Keratinocyte (primary cell): ENCODE measurements around the gene SUSD3. TPM values are rescaled to one million over a fixed set of nuclear protein-coding genes. Genes with fewer than 3 reads are reported as not detected.

ENCODE experiments used
- DNase-seq: peaks from one replicate; pipeline ENCODE4 v3.0.0-alpha.2; 2011; ENCODE audit warnings: low read depth, missing footprints, low spot score
- FAIRE-seq: peaks from 2 replicates; lab custom pipeline; 2011; peaks lifted over from hg19 to GRCh38; lab: Jason Lieb, UNC
- H2AFZ ChIP-seq: 2 replicates; pipeline ENCODE4 v1.6.0; 2012; ENCODE audit warnings: low read length, control low read depth, inconsistent platforms; ENCODE audit not compliant: control insufficient read depth
- H3K27ac ChIP-seq: 2 replicates; pipeline ENCODE4 v1.5.1; 2011; ENCODE audit warnings: low read length; ENCODE audit not compliant: control insufficient read depth, insufficient read depth
- H3K27me3 ChIP-seq: 3 replicates; pipeline ENCODE4 v1.6.0; 2011; ENCODE audit warnings: low read length; ENCODE audit not compliant: control insufficient read depth, insufficient read depth; ENCODE audit errors: extremely low read depth
- H3K36me3 ChIP-seq, 2 experiments: 2 replicates in 1 of 2; 3 replicates in 1 of 2; pipeline ENCODE4 v1.5.1; 2011; ENCODE audit warnings: low read length in 2 of 2, mild to moderate bottlenecking in 1 of 2; ENCODE audit not compliant: control insufficient read depth in 2 of 2, insufficient read depth in 2 of 2; ENCODE audit errors: extremely low read depth in 1 of 2
- H3K4me1 ChIP-seq: 3 replicates; pipeline ENCODE4 v1.5.1; 2011; ENCODE audit warnings: low read length; ENCODE audit not compliant: control insufficient read depth, insufficient read depth; ENCODE audit errors: extremely low read depth
- H3K4me2 ChIP-seq: 3 replicates; pipeline ENCODE4 v1.6.0; 2011; ENCODE audit warnings: low read depth, low read length; ENCODE audit not compliant: control insufficient read depth, insufficient read depth; ENCODE audit errors: extremely low read depth
- H3K4me3 ChIP-seq, 3 experiments: fragments of 200-600 bp in 1 of 3; sonication (generic) in 1 of 3; 2 replicates in 2 of 3; 3 replicates in 1 of 3; pipeline ENCODE4 v1.5.1; 2011 to 2016; ENCODE audit warnings: low read length in 3 of 3, mild to moderate bottlenecking in 3 of 3, control low read depth in 2 of 3, inconsistent platforms in 1 of 3, low read depth in 1 of 3, mixed read lengths in 1 of 3, mixed run types in 1 of 3, moderate library complexity in 1 of 3; ENCODE audit not compliant: control insufficient read depth in 2 of 3, insufficient read depth in 2 of 3; ENCODE audit errors: extremely low read depth in 1 of 3
- H3K79me2 ChIP-seq: 2 replicates; pipeline ENCODE4 v1.6.0; 2012; ENCODE audit warnings: low read length; ENCODE audit not compliant: control insufficient read depth, insufficient read depth
- H3K9ac ChIP-seq: 3 replicates; pipeline ENCODE4 v1.6.0; 2011; ENCODE audit warnings: low read length; ENCODE audit not compliant: control insufficient read depth, insufficient read depth; ENCODE audit errors: extremely low read depth
- H3K9me1 ChIP-seq: 3 replicates; pipeline ENCODE4 v1.6.0; 2011; ENCODE audit warnings: low read length; ENCODE audit not compliant: control insufficient read depth, insufficient read depth; ENCODE audit errors: extremely low read depth
- H3K9me3 ChIP-seq: 2 replicates; pipeline ENCODE4 v1.5.1; 2012; ENCODE audit warnings: low read depth, low read length; ENCODE audit not compliant: control insufficient read depth
- H4K20me1 ChIP-seq: 3 replicates; pipeline ENCODE4 v1.6.0; 2011; ENCODE audit warnings: low read length; ENCODE audit not compliant: control insufficient read depth, insufficient read depth; ENCODE audit errors: extremely low read depth
- CTCF ChIP-seq, 3 experiments: IDR thresholded peaks in 1 of 3; conservative IDR thresholded peaks in 1 of 3; optimal IDR thresholded peaks in 1 of 3; 2 replicates in 2 of 3; 3 replicates in 1 of 3; pipeline versions ENCODE3 to v1.5.1; 2011; ENCODE audit warnings: low read length in 3 of 3, mild to moderate bottlenecking in 3 of 3, moderate library complexity in 2 of 3, control low read depth in 1 of 3, inconsistent platforms in 1 of 3; ENCODE audit not compliant: insufficient read depth in 2 of 3; ENCODE audit errors: extremely low read depth in 1 of 3
- EZH2 ChIP-seq: IDR thresholded peaks from one replicate; pipeline ENCODE4 v1.6.1; 2012; ENCODE audit warnings: inconsistent platforms, mild to moderate bottlenecking, low read length, moderate library complexity
- dilution Hi-C: fragments of 300-500 bp; cut with MboI; formaldehyde crosslinking; loops from one replicate; pipeline ENCODE4 v1.7.0; 2020; ENCODE audit warnings: low sequenced_read_pairs; ENCODE audit not compliant: extremely low pct_ligation_motif_present
- polyA plus RNA-seq, 5 experiments: library from polyadenylated mRNA; depleted of rRNA in 3 of 5; stranded (reverse) in 3 of 5; stranded (forward) in 1 of 5; unstranded in 1 of 5; fragments of >200 nt; gene quantifications; 1 replicate in 1 of 5; 2 replicates in 3 of 5; 3 replicates in 1 of 5; pipeline versions ENCODE4 v1.2.1 to v1.2.3, GENCODE V29; 2011 to 2012; ENCODE audit warnings: missing spikeins in 2 of 5, low read depth in 1 of 5, low replicate concordance in 1 of 5

The SUSD3 gene
- polyA plus RNA-seq, 1 donor (not counting 4 experiments of a cell fraction or from before 2014, with no cell fraction given), result 0.20 TPM

GRCh38 chr9:93031629-93032430 lies 26.7 kb upstream of the SUSD3 start:
- no peak for DNase-seq
- Histone ChIP-seq H3K9me1 (no peaks in the 10 kb centered on the region), H3K4me2 (no peak overlapping the region), H3K9me3 (no peaks in the 10 kb centered on the region), H3K4me3 (no peak overlapping the region), H3K4me1 (no peaks in the 10 kb centered on the region), H3K9ac (no peak overlapping the region), H3K27me3 (peaks cover 14% of the 10 kb centered on the region), H4K20me1 (no peaks in the 10 kb centered on the region), H2AFZ (no peak overlapping the region), H3K36me3 (no peaks in the 10 kb centered on the region), H3K79me2 (no peaks in the 10 kb centered on the region), H3K27ac (no peak overlapping the region)
- TF ChIP-seq EZH2, result no peak
- no peak for TF ChIP-seq CTCF (optimal IDR thresholded peaks at IDR 0.05 in 1 of 3, IDR thresholded peaks at IDR 0.05 in 1 of 3, conservative IDR thresholded peaks at IDR 0.05 in 1 of 3; ENCODE audit: extremely low read depth in 1 of 3, insufficient read depth in 2 of 3, low read length in 3 of 3)
- no peak for FAIRE-seq
- dilution Hi-C loops, result no loop called here

GRCh38 chr9:93032545-93032944 lies 26.0 kb upstream of the SUSD3 start:
- no peaks in the 10 kb centered on the region for H3K9me3 ChIP-seq
- H3K9ac ChIP-seq, result no peak overlapping the region
- H4K20me1 ChIP-seq, result no peaks in the 10 kb centered on the region
- no peaks in the 10 kb centered on the region for H3K4me1 ChIP-seq
- FAIRE-seq (no peak), DNase-seq (no peak)
- no peaks in the 10 kb centered on the region for H3K9me1 ChIP-seq
- TF ChIP-seq EZH2, result no peak
- TF ChIP-seq CTCF (optimal IDR thresholded peaks at IDR 0.05 in 1 of 3, IDR thresholded peaks at IDR 0.05 in 1 of 3, conservative IDR thresholded peaks at IDR 0.05 in 1 of 3; ENCODE audit: extremely low read depth in 1 of 3, insufficient read depth in 2 of 3, low read length in 3 of 3), result no peak
- no peak overlapping the region for H2AFZ ChIP-seq
- dilution Hi-C loops, result no loop called here
- no peak overlapping the region for H3K4me2 ChIP-seq
- no peaks in the 10 kb centered on the region for H3K36me3 ChIP-seq
- H3K4me3 ChIP-seq, result no peak overlapping the region
- no peak overlapping the region for H3K27ac ChIP-seq
- no peaks in the 10 kb centered on the region for H3K79me2 ChIP-seq
- H3K27me3 ChIP-seq, result peaks cover 14% of the 10 kb centered on the region
